DND-41 (cell line): ENCODE results near the gene MS4A15.

Experiments used
- ATAC-seq: fragments of 200-7000 bp; cut with Tn5 transposase; 3 replicates; pipeline ENCODE4 v1.9.1; 2021; ENCODE audit warnings: low read depth; ENCODE audit not compliant: insufficient read depth
- DNase-seq: peaks from one replicate; pipeline ENCODE4 v3.0.0-alpha.2; 2020
- H2AFZ ChIP-seq: 2 replicates; pipeline ENCODE4 v1.6.0; 2012; ENCODE audit warnings: low read depth, low read length
- H3K27ac ChIP-seq: 2 replicates; pipeline ENCODE4 v1.5.1; 2012; ENCODE audit warnings: low read length, inconsistent platforms
- H3K27me3 ChIP-seq: fragments of 200-600 bp; sonication (generic); 2 replicates; pipeline ENCODE4 v1.6.0; 2012; ENCODE audit warnings: low read length, mild to moderate bottlenecking, inconsistent platforms; ENCODE audit not compliant: insufficient read depth, poor library complexity
- H3K36me3 ChIP-seq: 2 replicates; pipeline ENCODE4 v1.5.1; 2012; ENCODE audit warnings: low read length, inconsistent platforms; ENCODE audit not compliant: insufficient read depth
- H3K4me1 ChIP-seq: 2 replicates; pipeline ENCODE4 v1.5.1; 2012; ENCODE audit warnings: mild to moderate bottlenecking, low read length; ENCODE audit not compliant: insufficient read depth
- H3K4me2 ChIP-seq: 2 replicates; pipeline ENCODE4 v1.6.0; 2012; ENCODE audit warnings: mild to moderate bottlenecking, moderate library complexity, low read length, inconsistent platforms; ENCODE audit not compliant: insufficient read depth
- H3K4me3 ChIP-seq, 2 experiments: fragments of 200-600 bp in 1 of 2; shearing (Covaris generic) in 1 of 2; 2 replicates each; pipeline ENCODE4 v1.5.1; 2012 to 2016; ENCODE audit warnings: inconsistent platforms in 2 of 2, low read length in 2 of 2, mild to moderate bottlenecking in 2 of 2, low read depth in 1 of 2, moderate library complexity in 1 of 2
- H3K79me2 ChIP-seq: 2 replicates; pipeline ENCODE4 v1.6.0; 2012; ENCODE audit warnings: low read length, inconsistent platforms; ENCODE audit not compliant: insufficient read depth
- H3K9ac ChIP-seq: 2 replicates; pipeline ENCODE4 v1.6.0; 2012; ENCODE audit warnings: low read depth, mild to moderate bottlenecking, inconsistent platforms, low read length, moderate library complexity
- H3K9me3 ChIP-seq: 2 replicates; pipeline ENCODE4 v1.5.1; 2012; ENCODE audit warnings: low read length, moderate library complexity, mild to moderate bottlenecking, inconsistent platforms; ENCODE audit not compliant: insufficient read depth, severe bottlenecking
- H4K20me1 ChIP-seq: 2 replicates; pipeline ENCODE4 v1.6.0; 2012; ENCODE audit warnings: low read length; ENCODE audit not compliant: insufficient read depth
- CTCF ChIP-seq: IDR thresholded peaks from 2 replicates; pipeline ENCODE4 v1.5.1; 2012; ENCODE audit warnings: borderline replicate concordance, low read length, moderate library complexity, mild to moderate bottlenecking; ENCODE audit not compliant: poor library complexity, severe bottlenecking; ENCODE audit errors: extremely low read depth
- EZH2 ChIP-seq: IDR thresholded peaks from 3 replicates; pipeline ENCODE4 v1.6.1; 2012; ENCODE audit warnings: borderline replicate concordance, low read depth, mild to moderate bottlenecking, moderate library complexity, low read length, inconsistent platforms; ENCODE audit not compliant: severe bottlenecking

MS4A15 gene

GRCh38 chr11:60825118-60825517 is 68.5 kb downstream of the MS4A15 start:
- TF ChIP-seq EZH2 (no peak), CTCF (no peak)
- ATAC-seq (no peak), DNase-seq (no peak)
- H3K27ac ChIP-seq, result no peak overlapping the region
- no peaks in the 10 kb centered on the region for H3K9me3 ChIP-seq
- peaks cover 19% of the 10 kb centered on the region for H3K4me1 ChIP-seq
- H3K9ac ChIP-seq, result no peak overlapping the region
- H3K36me3 ChIP-seq, result no peaks in the 10 kb centered on the region
- H3K4me3 ChIP-seq, result no peak overlapping the region
- H2AFZ ChIP-seq, result no peak overlapping the region
- no peaks in the 10 kb centered on the region for H3K27me3 ChIP-seq
- no peaks in the 10 kb centered on the region for H4K20me1 ChIP-seq
- no peaks in the 10 kb centered on the region for H3K79me2 ChIP-seq
- H3K4me2 ChIP-seq, result no peak overlapping the region

- Histone ChIP-seq H3K27me3 (no peaks in the 10 kb centered on the region), H3K4me3 (no peak overlapping the region), H3K4me1 (peaks cover 19% of the 10 kb centered on the region), H3K27ac (no peak overlapping the region), H2AFZ (no peak overlapping the region), H3K9me3 (no peaks in the 10 kb centered on the region), H4K20me1 (no peaks in the 10 kb centered on the region), H3K79me2 (no peaks in the 10 kb centered on the region), H3K4me2 (no peak overlapping the region), H3K9ac (no peak overlapping the region), H3K36me3 (no peaks in the 10 kb centered on the region)
- DNase-seq (no peak), ATAC-seq (no peak)
- TF ChIP-seq EZH2 (no peak), CTCF (no peak)
Measured at GRCh38 chr11:60825790-60826189, 69.1 kb downstream of the MS4A15 start.
